Posterior vena cava (tissue), 2 donors: ENCODE data around the gene ADAMTSL5. TPM values are rescaled to one million over a fixed set of nuclear protein-coding genes. Genes with fewer than 3 reads are reported as not detected.
"Not testable (repeated sequence)": the region's sequence is repeated elsewhere in the genome, so short reads cannot be mapped to it uniquely, and the experiment has no call there.

ENCODE experiments used
- DNase-seq: peaks from one replicate; pipeline ENCODE4 v3.0.0-alpha.2; 2020; ENCODE audit warnings: low spot score
- intact Hi-C, 2 donors: fragments of 100-400 bp; cut with DNase I; formaldehyde crosslinking; loops; one replicate each; pipeline versions ENCODE4 v1.14.1 to v1.14.2; 2022 to 2023
- total RNA-seq, 2 donors: library from RNA; stranded (reverse); fragmentation: NEBNext Ultra II Directional; extraction: Animal tissue kit (Norgen Biotek cat#: 25700); gene quantifications; one replicate each; pipeline ENCODE4 v1.2.1, GENCODE V29; 2021
- donor health status: DM: yes; HTN: yes; CAD: no.
- donor health status: DM: yes; HTN: yes; CAD: no.

Gene ADAMTSL5
- total RNA-seq, 2 donors from 2014 or later = 7.4 to 9.1 TPM

GRCh38 chr19:1486720-1487575 is 25.9 kb downstream of the ADAMTSL5 start:
- intact Hi-C loops = no loop called here
- peak; percentile 76 for DNase-seq

- intact Hi-C loops = no loop called here
- DNase-seq = no peak
These were observed 28.8 kb downstream of the ADAMTSL5 start for GRCh38 chr19:1483979-1484428.

GRCh38 chr19:1483131-1483978 is 29.5 kb downstream of the ADAMTSL5 start:
- peak; percentile 78 for DNase-seq
- intact Hi-C loops = no loop called here

GRCh38 chr19:1482361-1483130 is 30.3 kb downstream of the ADAMTSL5 start:
- peak; percentile 80 for DNase-seq
- intact Hi-C loops = loop anchor here in 1 of 2 donors (1.0 kb wide), 1 partner anchor 34 kb away; no protein-coding TSS in a partner anchor

DNA sequence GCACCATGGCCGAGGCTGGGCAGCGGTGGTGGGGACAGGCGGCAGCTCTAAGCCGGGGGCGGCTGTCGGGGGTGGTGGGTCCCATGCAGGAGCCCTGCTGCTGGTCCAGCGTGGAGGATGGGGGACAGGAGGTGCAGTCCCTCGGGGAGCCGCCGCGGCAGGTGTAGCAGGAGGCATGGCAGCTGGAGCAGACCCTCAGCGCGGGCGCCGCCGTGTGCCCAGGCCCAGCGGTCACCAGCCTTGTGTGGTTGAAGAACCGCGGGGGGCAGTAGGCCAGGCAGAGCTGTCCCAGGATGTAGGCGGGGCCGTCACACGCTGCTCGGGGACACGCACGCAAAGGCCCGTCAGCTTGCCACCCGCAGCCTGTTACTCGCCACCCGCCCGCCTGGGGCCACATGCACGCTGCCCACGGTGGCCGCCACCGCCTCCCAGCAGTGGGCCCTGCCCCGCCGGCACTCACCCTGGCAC is 30.9 kb downstream of the ADAMTSL5 start:
- intact Hi-C loops = loop anchor here in 1 of 2 donors (1.0 kb wide), 1 partner anchor 34 kb away; no protein-coding TSS in a partner anchor
- DNase-seq = peak; percentile 78

DNA sequence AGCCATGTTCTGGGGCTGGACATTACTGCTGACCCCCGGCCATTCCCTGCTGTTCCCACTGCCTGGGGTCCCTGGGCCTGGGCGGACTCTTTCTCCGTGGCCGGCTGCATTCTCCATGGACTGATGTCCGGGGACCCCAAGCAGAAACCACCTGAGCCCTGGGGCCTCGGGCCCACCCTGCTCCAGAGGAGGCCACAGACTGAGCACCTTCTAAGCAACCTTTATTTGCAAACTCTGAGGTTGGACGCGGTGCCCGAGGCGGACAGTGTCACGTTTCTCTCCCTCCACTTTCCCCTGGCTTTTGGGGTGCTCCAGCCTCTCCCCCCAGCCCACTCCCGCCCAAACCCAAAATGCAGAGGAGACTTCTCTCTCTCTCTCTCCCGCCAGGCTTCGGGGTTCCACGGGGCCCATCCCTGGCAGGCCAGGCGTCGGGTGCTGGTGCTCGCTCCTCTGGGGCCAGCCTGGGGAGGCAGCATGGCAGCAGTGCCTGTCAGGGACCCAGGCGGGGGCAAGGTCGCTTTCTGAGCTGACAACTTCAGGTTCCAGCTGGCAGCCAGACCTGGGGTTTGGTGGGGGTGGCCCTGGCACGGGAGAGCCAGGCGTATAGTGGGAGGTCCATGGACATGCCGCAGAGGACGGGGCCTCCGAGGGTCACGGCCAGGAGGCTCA is 31.5 kb downstream of the ADAMTSL5 start:
- intact Hi-C loops = no loop called here
- DNase-seq = peak; percentile 79

DNA sequence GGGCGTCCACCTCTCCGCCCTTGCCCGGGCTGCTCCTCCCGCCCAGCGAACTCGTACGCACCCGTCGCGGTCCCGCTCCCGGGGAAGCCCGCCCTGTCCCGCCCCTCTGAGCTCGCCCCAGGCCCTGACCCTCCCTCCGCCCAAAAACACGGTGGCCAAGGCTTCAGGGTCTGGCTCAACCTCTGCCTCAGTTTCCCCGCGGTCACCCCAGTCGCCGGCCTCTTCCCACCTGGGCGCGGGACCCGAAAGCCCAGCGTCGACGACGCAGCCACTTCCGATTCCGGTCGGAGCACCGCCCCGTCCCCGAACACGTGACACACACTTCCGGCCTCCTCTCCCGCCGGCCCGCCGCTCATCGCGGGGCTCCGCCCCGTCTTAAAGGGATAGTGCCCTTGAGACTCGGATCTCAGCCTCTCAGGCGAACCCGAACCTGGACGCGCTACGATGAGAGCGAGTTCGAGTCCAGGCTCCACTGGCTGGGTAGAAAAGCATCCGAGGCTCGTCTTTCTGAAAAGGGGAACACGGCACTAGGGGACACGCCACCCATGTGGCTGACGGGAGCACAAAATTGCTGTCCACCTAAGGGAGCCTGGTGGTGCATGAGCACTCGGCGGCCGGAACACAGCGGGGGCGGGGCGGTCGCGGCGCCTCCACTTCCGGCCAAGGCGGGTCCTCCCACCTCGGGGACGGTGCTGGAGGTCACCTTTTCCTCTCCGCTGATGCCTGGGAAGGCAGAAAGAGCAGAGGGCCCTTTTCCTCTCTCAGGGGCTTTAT is 33.7 kb downstream of the ADAMTSL5 start, which contains the start of gene C19orf25:
C19orf25 (minus strand) TSS at position 282 of the 774 bp plus-strand sequence. CDS start 312 bp downstream, outside the sequence.
- peak; percentile 99 for DNase-seq
- intact Hi-C loops = no loop called here

- DNase-seq, intact Hi-C loops: not testable (repeated sequence)
These were observed 35.8 kb downstream of the ADAMTSL5 start for GRCh38 chr19:1477056-1477455.

GRCh38 chr19:1475751-1476437 is 36.9 kb downstream of the ADAMTSL5 start:
- DNase-seq = no peak
- intact Hi-C loops = no loop called here

DNA sequence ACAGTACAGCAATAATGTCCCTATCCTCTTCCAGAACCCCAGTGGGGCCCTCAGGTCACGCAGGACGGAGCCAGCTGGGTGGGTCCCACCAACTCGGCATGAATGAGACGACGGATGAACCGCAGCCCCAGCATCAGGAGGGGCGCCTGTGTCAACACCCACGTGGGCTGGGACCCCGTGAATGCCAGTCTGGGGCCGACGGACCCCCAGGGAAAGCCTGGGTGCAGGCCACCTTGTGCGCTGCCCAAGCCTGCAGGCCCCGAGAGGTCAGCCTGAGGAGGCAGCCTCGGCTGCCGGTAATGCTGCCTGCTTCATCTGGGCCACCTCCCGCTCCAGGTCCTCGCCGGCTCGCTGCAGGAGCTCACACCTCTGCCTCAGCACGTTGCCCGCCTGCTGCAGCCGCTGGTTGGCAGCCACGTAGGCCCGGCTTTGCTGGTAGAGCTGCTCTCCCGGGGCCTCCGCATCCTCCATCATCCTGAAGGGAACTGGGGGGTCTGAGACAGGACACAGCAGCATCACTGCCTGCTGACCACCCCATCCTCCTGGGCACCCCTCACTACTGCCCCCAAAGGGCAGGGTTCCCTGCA is 38.0 kb downstream of the ADAMTSL5 start:
- intact Hi-C loops = no loop called here

DNA sequence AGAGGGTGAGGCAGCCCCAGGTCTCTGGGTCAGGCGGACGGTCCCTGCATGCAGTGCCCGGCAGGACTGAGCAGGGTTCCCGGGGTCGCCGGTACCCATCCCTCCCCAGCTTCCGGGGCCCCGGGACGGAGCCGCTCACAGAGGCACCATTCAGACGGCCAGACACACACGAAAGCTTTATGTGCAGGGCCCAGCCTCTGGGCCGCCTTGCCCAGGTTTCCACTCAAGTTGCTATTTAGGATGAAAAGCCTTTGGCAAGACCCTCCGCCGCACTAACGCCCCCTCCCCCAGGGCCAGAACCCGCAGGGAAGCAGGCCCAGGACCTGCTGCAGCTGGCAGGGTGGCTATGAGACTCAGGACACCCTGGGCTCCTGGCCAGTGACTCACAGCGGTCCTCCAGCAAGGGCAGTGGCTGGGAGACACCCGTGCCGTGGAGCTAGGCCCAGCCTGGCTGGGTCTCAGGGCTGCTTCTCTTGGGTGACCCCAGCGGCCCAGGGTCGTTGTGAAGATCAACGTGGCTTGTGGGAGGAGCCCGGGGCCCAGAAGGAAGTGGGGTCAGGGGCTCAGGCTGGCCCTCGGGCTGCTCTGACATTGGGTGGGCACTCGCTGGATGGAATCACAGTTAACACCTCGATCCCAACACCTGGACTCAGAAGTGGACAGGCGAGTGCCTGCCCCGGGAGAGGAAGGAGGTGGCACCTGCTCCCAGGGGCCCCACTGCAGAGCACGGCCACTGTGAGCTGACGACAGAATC is 38.6 kb downstream of the ADAMTSL5 start:
- DNase-seq = no peak
- intact Hi-C loops = no loop called here

More for the DNA sequence above, 38.0 kb downstream of the ADAMTSL5 start:
- no peak for DNase-seq

GRCh38 chr19:1473085-1473851 is 39.6 kb downstream of the ADAMTSL5 start:
- no peak for DNase-seq
- intact Hi-C loops = no loop called here

DNA sequence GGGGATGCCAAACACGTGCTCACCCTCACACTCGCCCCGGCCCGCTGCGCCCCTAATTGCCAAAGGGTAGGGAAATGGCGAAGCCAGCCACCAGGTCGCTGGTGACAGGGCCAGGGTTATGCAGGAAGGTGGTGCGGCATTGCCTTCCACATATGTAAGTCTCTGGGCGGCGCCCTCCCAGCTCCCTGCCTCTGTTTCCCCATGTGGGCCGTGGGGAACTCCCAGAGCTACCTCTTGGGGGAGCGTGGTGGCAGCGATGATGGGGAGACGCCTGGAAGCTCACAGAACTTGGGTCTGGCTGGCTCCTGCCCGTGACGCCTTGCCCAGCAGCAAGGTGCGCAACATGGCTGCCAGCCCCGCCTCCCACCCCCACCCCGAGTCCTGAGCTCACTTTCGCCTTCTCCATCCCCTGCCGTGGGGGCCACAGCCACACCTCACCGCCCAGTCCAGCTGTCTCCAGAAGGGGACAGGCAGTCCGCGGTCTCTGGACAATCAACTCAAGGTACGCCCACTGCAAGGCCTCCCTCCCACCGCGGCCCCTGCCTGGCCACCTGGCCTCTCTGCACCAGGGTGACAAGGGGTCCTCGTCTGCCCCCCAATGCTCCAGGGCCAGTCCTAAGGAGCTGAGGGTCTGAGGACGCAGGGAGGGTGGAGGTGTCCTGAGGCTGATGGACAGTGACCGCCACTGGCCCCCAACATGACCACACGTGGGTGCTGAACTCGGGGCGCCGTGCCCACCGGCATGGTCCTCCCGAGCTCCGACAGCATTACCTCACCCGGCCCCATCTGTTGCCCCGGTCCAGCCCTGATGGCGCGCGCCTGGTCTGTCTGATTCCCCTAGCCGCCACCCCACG is 40.4 kb downstream of the ADAMTSL5 start:
- intact Hi-C loops = no loop called here
- no peak for DNase-seq

DNA sequence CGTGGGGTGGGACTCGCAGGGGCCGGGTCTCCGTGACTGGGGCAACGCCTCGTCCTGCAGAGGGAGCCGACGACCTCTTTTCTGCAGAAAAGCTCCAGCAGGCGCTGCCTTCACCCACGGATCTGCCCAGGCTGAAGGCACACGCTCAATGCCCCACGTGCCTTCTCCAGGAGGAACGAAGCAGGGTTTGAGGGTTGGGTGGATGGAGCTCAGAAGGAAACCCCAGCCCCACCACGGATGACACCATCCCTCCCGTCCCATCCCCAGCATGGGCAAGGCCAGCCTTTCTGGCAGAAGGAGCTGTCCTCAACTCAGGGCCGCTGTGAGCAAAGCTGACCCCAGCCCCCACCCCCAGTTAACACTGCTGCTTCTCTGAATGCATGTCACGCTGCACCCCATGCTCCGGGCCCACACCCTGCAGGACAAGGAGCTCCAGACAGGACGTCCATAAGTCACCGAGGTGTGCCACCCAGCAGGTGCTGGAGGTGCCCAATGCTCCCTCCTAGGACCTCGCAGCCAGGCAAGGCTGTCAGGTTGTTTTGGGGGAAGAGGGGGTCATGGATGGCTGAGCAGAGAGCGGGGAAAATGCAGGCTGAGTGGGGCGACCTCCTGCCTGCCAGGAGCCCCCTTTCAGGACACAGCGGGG is 41.2 kb downstream of the ADAMTSL5 start:
- intact Hi-C loops = no loop called here
- DNase-seq = no peak
